Measurements from ENCODE around the gene SEC14L5.
"Not testable (repeated sequence)": the region's sequence is repeated elsewhere in the genome, so short reads cannot be mapped to it uniquely, and the experiment has no call there.

Gene SEC14L5

GRCh38 chr16:4951583-4951982, 6.5 kb upstream of the SEC14L5 start:
- DNase-seq (ENCODE audit: low read depth): not testable (repeated sequence)

GRCh38 chr16:4954714-4955113, 3.4 kb upstream of the SEC14L5 start:
- DNase-seq (ENCODE audit: low read depth): no peak

GRCh38 chr16:4957420-4957719, 760 bp upstream of the SEC14L5 start:
- no peak for DNase-seq (ENCODE audit: low read depth)

GRCh38 chr16:4958510-4959438, 644 bp downstream of the SEC14L5 start:
- no peak for DNase-seq (ENCODE audit: low read depth)

GRCh38 chr16:4960579-4960978, 2.4 kb downstream of the SEC14L5 start:
- no peak for DNase-seq (ENCODE audit: low read depth)

GRCh38 chr16:4962716-4963115, 4.6 kb downstream of the SEC14L5 start:
- DNase-seq (ENCODE audit: low read depth): no peak

GRCh38 chr16:4963527-4963926, 5.4 kb downstream of the SEC14L5 start:
- not testable (repeated sequence) for DNase-seq (ENCODE audit: low read depth)

- DNase-seq (ENCODE audit: low read depth): no peak
Observed at GRCh38 chr16:4966736-4967453, 8.8 kb downstream of the SEC14L5 start.

GRCh38 chr16:4968278-4968677, 10.1 kb downstream of the SEC14L5 start:
- not testable (repeated sequence) for DNase-seq (ENCODE audit: low read depth)

GRCh38 chr16:4968879-4969483, 10.9 kb downstream of the SEC14L5 start:
- DNase-seq (ENCODE audit: low read depth): no peak

- DNase-seq (ENCODE audit: low read depth): no peak
Observed at GRCh38 chr16:4970010-4970409, 11.9 kb downstream of the SEC14L5 start.

GRCh38 chr16:4972938-4973587, 14.9 kb downstream of the SEC14L5 start:
- DNase-seq (ENCODE audit: low read depth): no peak

GRCh38 chr16:4976079-4976478, 17.9 kb downstream of the SEC14L5 start:
- DNase-seq (ENCODE audit: low read depth): no peak

GRCh38 chr16:4976611-4977145, 18.5 kb downstream of the SEC14L5 start:
- DNase-seq (ENCODE audit: low read depth): no peak

GRCh38 chr16:4979164-4979563, 21.0 kb downstream of the SEC14L5 start:
- DNase-seq (ENCODE audit: low read depth): no peak

GRCh38 chr16:4979736-4980660, 21.9 kb downstream of the SEC14L5 start:
- DNase-seq (ENCODE audit: low read depth): no peak

- DNase-seq (ENCODE audit: low read depth): no peak
Observed at GRCh38 chr16:4980691-4981090, 22.6 kb downstream of the SEC14L5 start.

GRCh38 chr16:4981473-4981872, 23.3 kb downstream of the SEC14L5 start:
- no peak for DNase-seq (ENCODE audit: low read depth)

GRCh38 chr16:4982056-4982867, 24.1 kb downstream of the SEC14L5 start:
- DNase-seq (ENCODE audit: low read depth): no peak

All from stimulated activated CD8-positive, alpha-beta memory T cell treated with anti-CD3 and anti-CD28 coated beads, Interleukin-15, amount 100 ng/mL, for 1 hour (primary cell).